GM19328 (cell line): Measurements from ENCODE around the gene CLIC2.

ENCODE experiments used
- ATAC-seq: cut with Tn5 transposase; IDR thresholded peaks from one replicate; pipeline ENCODE4 v1.9.1; 2021; ENCODE audit warnings: mild to moderate bottlenecking, moderate library complexity; ENCODE audit not compliant: unreplicated experiment

Gene CLIC2

DNA sequence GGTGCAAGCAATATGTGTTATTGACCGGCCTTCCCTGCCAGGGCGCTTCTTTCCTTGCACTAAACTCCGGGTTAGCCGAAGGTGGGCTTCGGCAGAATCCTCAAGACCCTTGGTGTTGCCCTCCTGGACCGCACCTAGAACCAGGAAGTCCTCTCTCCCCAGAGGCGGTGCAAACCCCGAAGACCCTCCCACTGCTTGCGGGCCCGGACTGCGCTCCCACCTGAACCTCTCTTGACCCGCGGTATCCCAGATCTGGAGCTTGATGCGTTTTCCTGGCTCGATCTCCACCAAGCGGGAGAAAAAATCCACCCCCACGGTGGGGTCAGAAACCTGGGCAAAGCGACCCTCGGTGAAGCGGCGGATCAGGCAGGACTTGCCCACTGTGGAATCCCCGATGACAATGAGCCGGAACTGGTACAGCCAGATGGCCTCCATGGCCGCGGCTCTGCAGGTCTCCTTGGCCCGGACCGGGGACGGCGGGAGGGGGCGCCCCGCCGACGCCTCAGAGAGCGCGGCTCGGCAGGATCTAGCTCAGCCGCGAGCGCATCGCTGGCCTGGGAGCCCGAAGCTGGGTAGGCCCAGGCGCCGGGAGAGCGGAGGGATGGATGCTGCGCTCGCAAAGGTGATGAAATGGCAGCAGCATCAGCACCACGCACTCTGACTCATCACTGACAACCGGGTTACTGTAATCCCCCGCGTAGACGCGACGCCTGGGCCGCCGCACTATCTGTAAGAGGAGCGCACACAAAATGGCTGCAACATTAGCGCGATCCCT is 70.4 kb downstream of the CLIC2 start, which contains the start of gene RAB39B:
Gene RAB39B (minus strand): TSS at position 638 of the 775 bp plus-strand sequence. CDS start 203 bp downstream, at position 435.
- ATAC-seq, result peak; percentile 91

DNA sequence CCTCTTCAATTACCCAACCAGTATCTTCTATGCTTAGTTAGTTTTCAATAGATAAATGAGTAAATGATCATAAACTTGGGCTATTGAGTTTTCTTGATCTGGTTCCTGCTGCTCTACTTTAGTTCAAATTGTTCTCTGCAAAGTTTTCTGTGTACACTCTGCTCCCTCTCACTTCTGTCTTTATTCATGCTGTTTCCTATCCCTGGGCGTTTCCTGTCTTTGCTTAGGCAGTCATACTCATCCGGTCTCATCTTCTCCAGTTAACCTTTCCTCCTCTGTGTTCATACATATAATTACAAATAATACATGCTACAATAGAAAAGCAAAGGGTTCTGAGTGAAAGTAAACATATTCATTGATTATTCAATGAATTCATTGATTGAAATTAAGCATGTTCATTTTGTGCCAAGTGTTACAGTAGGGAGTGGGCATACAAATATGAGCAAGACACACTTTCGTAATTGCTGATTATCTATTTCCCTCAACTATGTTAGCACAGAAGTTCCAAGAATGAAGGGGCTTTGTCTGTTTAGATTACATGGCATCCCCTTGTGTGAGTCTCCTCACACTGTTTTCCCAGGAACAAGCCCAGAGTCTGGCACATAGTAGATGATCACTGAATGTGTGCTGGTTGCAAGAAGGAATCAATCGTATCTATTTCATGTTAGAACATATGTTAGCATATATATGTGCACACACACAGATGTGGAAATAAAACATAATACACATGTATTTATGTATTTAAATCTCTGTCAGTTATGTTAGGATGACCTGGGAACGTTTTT is 71.3 kb downstream of the CLIC2 start:
- ATAC-seq, result no peak

GRCh38 chrX:155259752-155260151 is 74.7 kb downstream of the CLIC2 start:
- ATAC-seq, result no peak

GRCh38 chrX:155251391-155251790 is 83.0 kb downstream of the CLIC2 start:
- ATAC-seq, result no peak

DNA sequence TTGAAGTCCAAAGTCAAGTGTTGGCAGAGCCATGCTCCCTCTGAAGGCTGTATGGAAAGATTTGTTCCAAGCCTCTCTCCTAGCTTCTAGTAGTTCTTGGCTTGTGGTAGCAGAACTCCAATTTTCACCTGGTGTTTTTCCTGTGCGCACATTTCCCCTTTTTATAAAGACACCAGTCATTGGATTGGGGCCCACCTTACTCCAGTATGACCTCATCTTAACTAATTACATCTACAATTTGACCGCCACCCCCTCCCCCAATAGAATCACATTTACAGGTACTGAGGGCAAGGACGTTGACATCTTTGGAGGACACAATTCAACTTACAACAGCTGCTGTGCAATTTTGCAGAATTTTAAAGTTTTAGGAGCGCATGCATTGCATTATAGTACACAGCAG is 86.9 kb downstream of the CLIC2 start:
- no peak for ATAC-seq

DNA sequence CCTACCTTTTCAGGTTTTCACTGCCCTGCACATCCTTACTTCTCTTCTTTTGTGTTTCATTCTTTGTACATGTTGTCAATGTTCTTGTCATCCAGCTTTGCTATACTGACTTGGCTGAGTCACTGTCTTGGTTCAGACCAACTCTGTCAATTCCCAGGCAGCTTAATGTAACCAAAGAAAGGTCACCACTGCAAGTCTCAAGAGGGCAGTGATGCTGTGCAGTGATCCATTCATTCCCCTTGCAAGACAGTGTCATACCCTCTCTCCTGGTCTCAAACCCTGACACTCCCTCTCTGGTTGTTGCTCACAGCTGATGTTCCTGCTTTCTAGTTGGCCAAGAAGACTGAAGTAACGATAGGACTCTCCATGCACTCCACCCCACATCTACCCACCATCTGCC is 87.7 kb downstream of the CLIC2 start:
- no peak for ATAC-seq

GRCh38 chrX:155242300-155242699 is 92.1 kb downstream of the CLIC2 start:
- ATAC-seq, result no peak

GRCh38 chrX:155237719-155238118 is 96.7 kb downstream of the CLIC2 start:
- no peak for ATAC-seq

- no peak for ATAC-seq
These were observed 98.5 kb downstream of the CLIC2 start for GRCh38 chrX:155235891-155236290.

- no peak for ATAC-seq
These were observed 103.3 kb downstream of the CLIC2 start for GRCh38 chrX:155231163-155231562.
